Measurements from ENCODE around the gene CRACDL.

Gene CRACDL

GRCh38 chr2:98935777-98936352, at the start of gene CRACDL:
CRACDL (minus strand) TSS chr2:98936225; CDS start chr2:98846800, 89,425 bp downstream.
- DNase-seq (ENCODE audit: low read depth, low spot score), result peak; percentile 20

GRCh38 chr2:98975611-98976010, 39.6 kb upstream of the CRACDL start:
- no peak for DNase-seq (ENCODE audit: low read depth, low spot score)

- DNase-seq (ENCODE audit: low read depth, low spot score), result no peak
Observed at GRCh38 chr2:98972582-98973167, 36.6 kb upstream of the CRACDL start.

- DNase-seq (ENCODE audit: low read depth, low spot score), result no peak
Observed at GRCh38 chr2:98959810-98960507, 23.9 kb upstream of the CRACDL start.

- no peak for DNase-seq (ENCODE audit: low read depth, low spot score)
Observed at GRCh38 chr2:98952966-98953365, 16.9 kb upstream of the CRACDL start.

- DNase-seq (ENCODE audit: low read depth, low spot score), result no peak
Observed at GRCh38 chr2:98948956-98949739, 13.1 kb upstream of the CRACDL start.

GRCh38 chr2:98947554-98947953, 11.5 kb upstream of the CRACDL start:
- no peak for DNase-seq (ENCODE audit: low read depth, low spot score)

- no peak for DNase-seq (ENCODE audit: low read depth, low spot score)
Observed at GRCh38 chr2:98946855-98947254, 10.8 kb upstream of the CRACDL start.

- no peak for DNase-seq (ENCODE audit: low read depth, low spot score)
Observed at GRCh38 chr2:98944775-98945174, 8.8 kb upstream of the CRACDL start.

GRCh38 chr2:98940102-98940501, 4.1 kb upstream of the CRACDL start:
- DNase-seq (ENCODE audit: low read depth, low spot score), result no peak

- DNase-seq (ENCODE audit: low read depth, low spot score), result no peak
Observed at GRCh38 chr2:98937906-98938305, 1.9 kb upstream of the CRACDL start.

GRCh38 chr2:98936353-98937351, 627 bp upstream of the CRACDL start:
- peak; percentile 58 for DNase-seq (ENCODE audit: low read depth, low spot score)

- DNase-seq (ENCODE audit: low read depth, low spot score), result peak; percentile 46
Observed at GRCh38 chr2:98935111-98935770, 784 bp downstream of the CRACDL start.

GRCh38 chr2:98932778-98933343, 3.2 kb downstream of the CRACDL start:
- DNase-seq (ENCODE audit: low read depth, low spot score), result no peak

GRCh38 chr2:98932164-98932563, 3.9 kb downstream of the CRACDL start:
- no peak for DNase-seq (ENCODE audit: low read depth, low spot score)

- DNase-seq (ENCODE audit: low read depth, low spot score), result no peak
Observed at GRCh38 chr2:98931596-98931995, 4.4 kb downstream of the CRACDL start.

GRCh38 chr2:98929920-98930319, 6.1 kb downstream of the CRACDL start:
- no peak for DNase-seq (ENCODE audit: low read depth, low spot score)

GRCh38 chr2:98928242-98928641, 7.8 kb downstream of the CRACDL start:
- DNase-seq (ENCODE audit: low read depth, low spot score), result peak; percentile 16

- DNase-seq (ENCODE audit: low read depth, low spot score), result no peak
Observed at GRCh38 chr2:98927027-98927426, 9.0 kb downstream of the CRACDL start.

- no peak for DNase-seq (ENCODE audit: low read depth, low spot score)
Observed at GRCh38 chr2:98926601-98927000, 9.4 kb downstream of the CRACDL start.
